NCI-H2029 treated with DMSO at 0.1 percent for 48 hours (cell line): ENCODE data around the gene ANKRD11.

Source experiments
- DNase-seq: peaks from one replicate; lab custom pipeline; 2025; lab: John Stamatoyannopoulos, UW

Gene ANKRD11

GRCh38 chr16:89232107-89232506, 258.3 kb downstream of the ANKRD11 start:
- DNase-seq: no peak

- no peak for DNase-seq
Observed at GRCh38 chr16:89230255-89230654, 260.1 kb downstream of the ANKRD11 start.

GRCh38 chr16:89224665-89225064, 265.7 kb downstream of the ANKRD11 start:
- DNase-seq: no peak

GRCh38 chr16:89222931-89223330, 267.4 kb downstream of the ANKRD11 start:
- no peak for DNase-seq

- no peak for DNase-seq
Observed at GRCh38 chr16:89221604-89222003, 268.8 kb downstream of the ANKRD11 start.

- DNase-seq: no peak
Observed at GRCh38 chr16:89219365-89219764, 271.0 kb downstream of the ANKRD11 start.
